ENCODE data around the gene SYT7. TPM values are rescaled to one million over a fixed set of nuclear protein-coding genes. Genes with fewer than 3 reads are reported as not detected.
A peak's percentile ranks its signal among the peaks of the same experiment; 100 is the strongest.

Gene SYT7
- polyA plus RNA-seq, 1 donor (not counting 4 experiments of a cell fraction or from before 2014, with no cell fraction given) = 2.6 TPM

- Histone ChIP-seq H3K9me1 (ENCODE audit: control insufficient read depth, extremely low read depth, insufficient read depth, low read length) (no peaks in the 10 kb centered on the region), H3K36me3 (ENCODE audit: control insufficient read depth in 2 of 2, extremely low read depth in 1 of 2, insufficient read depth in 2 of 2, low read length in 2 of 2) (no peaks in the 10 kb centered on the region), H3K27ac (ENCODE audit: control insufficient read depth, insufficient read depth, low read length) (no peak overlapping the region), H4K20me1 (ENCODE audit: control insufficient read depth, extremely low read depth, insufficient read depth, low read length) (no peaks in the 10 kb centered on the region), H3K27me3 (ENCODE audit: control insufficient read depth, extremely low read depth, insufficient read depth, low read length) (no peaks in the 10 kb centered on the region), H2AFZ (ENCODE audit: control insufficient read depth, low read length) (no peak overlapping the region), H3K4me1 (ENCODE audit: control insufficient read depth, extremely low read depth, insufficient read depth, low read length) (peaks cover 2% of the 10 kb centered on the region), H3K4me3 (ENCODE audit: control insufficient read depth in 2 of 3, extremely low read depth in 1 of 3, insufficient read depth in 2 of 3, low read depth in 1 of 3, low read length in 3 of 3) (no peak overlapping the region), H3K4me2 (ENCODE audit: control insufficient read depth, extremely low read depth, insufficient read depth, low read depth, low read length) (no peak overlapping the region), H3K79me2 (ENCODE audit: control insufficient read depth, insufficient read depth, low read length) (no peaks in the 10 kb centered on the region), H3K9ac (ENCODE audit: control insufficient read depth, extremely low read depth, insufficient read depth, low read length) (no peak overlapping the region), H3K9me3 (ENCODE audit: control insufficient read depth, low read depth, low read length) (no peaks in the 10 kb centered on the region)
- TF ChIP-seq EZH2 (IDR thresholded peaks at IDR 0.05; ENCODE audit: low read length) = no peak
- peak; percentile 40 to 51 (median 44) for TF ChIP-seq CTCF (optimal IDR thresholded peaks at IDR 0.05 in 1 of 3, IDR thresholded peaks at IDR 0.05 in 1 of 3, conservative IDR thresholded peaks at IDR 0.05 in 1 of 3; ENCODE audit: extremely low read depth in 1 of 3, insufficient read depth in 2 of 3, low read length in 3 of 3)
- FAIRE-seq = no peak
- no peak for DNase-seq (ENCODE audit: low read depth, low spot score)
- dilution Hi-C loops (cut with MboI; ENCODE audit: extremely low pct_ligation_motif_present, low sequenced_read_pairs) = no loop called here
These were observed 29.1 kb upstream of the SYT7 start for GRCh38 chr11:61609980-61610366.

GRCh38 chr11:61609000-61609979 is 28.4 kb upstream of the SYT7 start:
- no peak overlapping the region for H3K4me2 ChIP-seq (ENCODE audit: control insufficient read depth, extremely low read depth, insufficient read depth, low read depth, low read length)
- no peak for FAIRE-seq

More at GRCh38 chr11:61609000-61609979, 28.4 kb upstream of the SYT7 start:
- Histone ChIP-seq H4K20me1 (ENCODE audit: control insufficient read depth, extremely low read depth, insufficient read depth, low read length) (no peaks in the 10 kb centered on the region), H3K9me1 (ENCODE audit: control insufficient read depth, extremely low read depth, insufficient read depth, low read length) (no peaks in the 10 kb centered on the region), H2AFZ (ENCODE audit: control insufficient read depth, low read length) (no peak overlapping the region), H3K9ac (ENCODE audit: control insufficient read depth, extremely low read depth, insufficient read depth, low read length) (no peak overlapping the region), H3K9me3 (ENCODE audit: control insufficient read depth, low read depth, low read length) (no peaks in the 10 kb centered on the region), H3K4me3 (ENCODE audit: control insufficient read depth in 2 of 3, extremely low read depth in 1 of 3, insufficient read depth in 2 of 3, low read depth in 1 of 3, low read length in 3 of 3) (no peak overlapping the region), H3K27me3 (ENCODE audit: control insufficient read depth, extremely low read depth, insufficient read depth, low read length) (no peaks in the 10 kb centered on the region), H3K27ac (ENCODE audit: control insufficient read depth, insufficient read depth, low read length) (no peak overlapping the region), H3K4me1 (ENCODE audit: control insufficient read depth, extremely low read depth, insufficient read depth, low read length) (peaks cover 2% of the 10 kb centered on the region), H3K36me3 (ENCODE audit: control insufficient read depth in 2 of 2, extremely low read depth in 1 of 2, insufficient read depth in 2 of 2, low read length in 2 of 2) (no peaks in the 10 kb centered on the region), H3K79me2 (ENCODE audit: control insufficient read depth, insufficient read depth, low read length) (no peaks in the 10 kb centered on the region)
- dilution Hi-C loops (cut with MboI; ENCODE audit: extremely low pct_ligation_motif_present, low sequenced_read_pairs) = no loop called here
- no peak for TF ChIP-seq CTCF (optimal IDR thresholded peaks at IDR 0.05 in 1 of 3, IDR thresholded peaks at IDR 0.05 in 1 of 3, conservative IDR thresholded peaks at IDR 0.05 in 1 of 3; ENCODE audit: extremely low read depth in 1 of 3, insufficient read depth in 2 of 3, low read length in 3 of 3)
- TF ChIP-seq EZH2 (IDR thresholded peaks at IDR 0.05; ENCODE audit: low read length) = no peak
- DNase-seq (ENCODE audit: low read depth, low spot score) = no peak
